HG03159 (cell line): ENCODE results near the gene OVAAL.

ENCODE experiments used
- ATAC-seq: cut with Tn5 transposase; IDR thresholded peaks from one replicate; pipeline ENCODE4 v1.9.1; 2021; ENCODE audit warnings: mild to moderate bottlenecking, moderate library complexity; ENCODE audit not compliant: unreplicated experiment

OVAAL gene

DNA sequence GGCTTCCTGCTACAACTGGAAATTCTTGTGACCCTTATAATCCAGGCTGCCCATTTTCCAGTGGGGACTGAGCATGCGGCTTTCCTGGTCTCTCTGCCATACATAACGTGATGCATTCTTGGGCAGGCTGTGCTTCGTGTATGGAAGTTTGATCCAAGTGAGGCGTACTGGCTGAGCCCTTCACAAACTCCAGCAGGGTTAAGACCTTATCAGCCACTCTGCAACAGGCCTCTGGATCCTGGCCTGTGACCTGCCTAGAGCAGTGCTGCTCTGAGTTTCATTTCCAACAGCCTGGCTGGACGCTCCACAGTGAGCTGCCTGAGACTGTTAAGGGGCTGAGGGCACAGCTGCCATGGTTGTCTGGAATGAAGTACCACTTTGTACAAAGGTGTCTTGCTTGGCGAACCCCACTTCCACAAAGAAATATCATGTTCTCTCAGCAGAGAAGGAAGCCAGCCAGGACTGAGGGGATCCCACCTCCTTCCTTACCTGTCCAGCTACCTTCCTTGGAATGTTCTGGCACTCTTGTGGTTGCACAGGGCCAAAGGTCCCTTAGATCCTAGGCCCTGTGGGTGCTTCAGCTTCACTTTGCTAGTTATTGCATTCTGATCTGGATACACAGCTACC is 44.6 kb downstream of the OVAAL start:
- no peak for ATAC-seq

GRCh38 chr1:180603850-180604226 is 45.1 kb downstream of the OVAAL start:
- ATAC-seq, result no peak

GRCh38 chr1:180606155-180606554 is 47.4 kb downstream of the OVAAL start:
- no peak for ATAC-seq

GRCh38 chr1:180609643-180610555 is 51.1 kb downstream of the OVAAL start:
- no peak for ATAC-seq

GRCh38 chr1:180610556-180611015 is 51.8 kb downstream of the OVAAL start:
- ATAC-seq, result no peak

GRCh38 chr1:180611016-180611930 is 52.5 kb downstream of the OVAAL start:
- ATAC-seq, result no peak

- ATAC-seq, result no peak
Measured at GRCh38 chr1:180612632-180613031, 53.9 kb downstream of the OVAAL start.

GRCh38 chr1:180614730-180615129 is 56.0 kb downstream of the OVAAL start:
- ATAC-seq, result no peak

GRCh38 chr1:180615493-180616290 is 56.9 kb downstream of the OVAAL start:
- no peak for ATAC-seq
